HEK293 (cell line): ENCODE data around the gene PINLYP.

Source experiments
- BCL11B ChIP-seq: fragments of 450-650 bp; formaldehyde crosslinking; IDR thresholded peaks from 2 replicates; pipeline ENCODE4 v1.5.1; 2016; ENCODE audit warnings: low read depth, missing biosample characterization, missing genetic modification characterization
- GFI1B ChIP-seq: fragments of 450-650 bp; formaldehyde crosslinking; IDR thresholded peaks from 2 replicates; pipeline ENCODE4 v1.5.1; 2016; ENCODE audit warnings: missing biosample characterization, missing genetic modification characterization
- IKZF3 ChIP-seq: fragments of 450-650 bp; IDR thresholded peaks from 2 replicates; pipeline ENCODE4 v1.5.0; 2018; ENCODE audit warnings: missing biosample characterization, mild to moderate bottlenecking, missing genetic modification characterization, moderate library complexity
- WT1 ChIP-seq: fragments of 450-650 bp; formaldehyde crosslinking; IDR thresholded peaks from 2 replicates; pipeline ENCODE4 v1.5.1; 2016; ENCODE audit warnings: missing biosample characterization, missing genetic modification characterization
- ZBTB7A ChIP-seq: fragments of 450-650 bp; formaldehyde crosslinking; IDR thresholded peaks from 2 replicates; pipeline ENCODE4 v1.5.1; 2016; ENCODE audit warnings: low read depth, missing biosample characterization, missing genetic modification characterization
- ZFP3 ChIP-seq: fragments of 450-650 bp; formaldehyde crosslinking; IDR thresholded peaks from 2 replicates; pipeline ENCODE4 v1.5.1; 2016; ENCODE audit warnings: low read depth, missing biosample characterization, missing genetic modification characterization
- ZNF10 ChIP-seq: fragments of 450-650 bp; formaldehyde crosslinking; IDR thresholded peaks from 2 replicates; pipeline ENCODE4 v1.5.1; 2017; ENCODE audit warnings: missing biosample characterization, missing genetic modification characterization
- ZNF112 ChIP-seq: fragments of 450-650 bp; formaldehyde crosslinking; IDR thresholded peaks from 2 replicates; pipeline ENCODE4 v1.5.0; 2017; ENCODE audit warnings: missing biosample characterization, missing genetic modification characterization
- ZNF239 ChIP-seq: fragments of 450-650 bp; formaldehyde crosslinking; IDR thresholded peaks from 2 replicates; pipeline ENCODE4 v1.5.1; 2016; ENCODE audit warnings: missing biosample characterization, missing genetic modification characterization
- ZNF24 ChIP-seq: fragments of 450-650 bp; formaldehyde crosslinking; IDR thresholded peaks from 2 replicates; pipeline ENCODE4 v1.5.1; 2016; ENCODE audit warnings: missing biosample characterization, missing genetic modification characterization
- ZNF404 ChIP-seq: fragments of 450-650 bp; formaldehyde crosslinking; IDR thresholded peaks from 2 replicates; pipeline ENCODE4 v1.5.1; 2017; ENCODE audit warnings: missing biosample characterization, missing genetic modification characterization
- ZNF426 ChIP-seq: fragments of 450-650 bp; formaldehyde crosslinking; IDR thresholded peaks from 2 replicates; pipeline ENCODE4 v1.5.1; 2017; ENCODE audit warnings: missing biosample characterization, missing genetic modification characterization, mild to moderate bottlenecking, inconsistent platforms, moderate library complexity
- ZNF548 ChIP-seq: fragments of 450-650 bp; formaldehyde crosslinking; IDR thresholded peaks from 2 replicates; pipeline ENCODE4 v1.5.1; 2016; ENCODE audit warnings: missing biosample characterization, missing genetic modification characterization
- ZNF555 ChIP-seq: fragments of 450-650 bp; formaldehyde crosslinking; conservative IDR thresholded peaks from 2 replicates; pipeline ENCODE4 v1.5.1; 2017; ENCODE audit warnings: missing biosample characterization, mild to moderate bottlenecking, missing genetic modification characterization, inconsistent platforms
- ZNF558 ChIP-seq: fragments of 450-650 bp; formaldehyde crosslinking; IDR thresholded peaks from 2 replicates; pipeline ENCODE4 v1.5.1; 2016; ENCODE audit warnings: missing biosample characterization, missing genetic modification characterization
- ZNF626 ChIP-seq: fragments of 450-650 bp; sonication (Bioruptor Pico); formaldehyde crosslinking; IDR thresholded peaks from 2 replicates; pipeline ENCODE4 v1.5.1; 2018; ENCODE audit warnings: missing biosample characterization, missing genetic modification characterization, inconsistent platforms
- ZNF629 ChIP-seq: fragments of 450-650 bp; formaldehyde crosslinking; IDR thresholded peaks from 2 replicates; pipeline ENCODE4 v1.5.1; 2017; ENCODE audit warnings: missing biosample characterization, missing genetic modification characterization
- ZNF776 ChIP-seq: fragments of 450-650 bp; formaldehyde crosslinking; IDR thresholded peaks from 2 replicates; pipeline ENCODE4 v1.5.0; 2017; ENCODE audit warnings: missing biosample characterization, missing genetic modification characterization, borderline replicate concordance
- TF ChIP-seq, protein P1 (sequence below): fragments of 450-650 bp; formaldehyde crosslinking; IDR thresholded peaks from 2 replicates; pipeline ENCODE4 v1.5.1; 2017; ENCODE audit warnings: missing biosample characterization, mild to moderate bottlenecking, missing genetic modification characterization, moderate library complexity
- TF ChIP-seq, protein P2 (sequence below): fragments of 450-650 bp; formaldehyde crosslinking; IDR thresholded peaks from 2 replicates; pipeline ENCODE4 v1.5.1; 2016; ENCODE audit warnings: missing biosample characterization, missing genetic modification characterization
- TF ChIP-seq, protein P3 (sequence below): fragments of 450-650 bp; formaldehyde crosslinking; IDR thresholded peaks from 2 replicates; pipeline ENCODE4 v1.5.1; 2017; ENCODE audit warnings: missing biosample characterization, missing genetic modification characterization
- TF ChIP-seq, protein P4 (sequence below): fragments of 450-650 bp; formaldehyde crosslinking; IDR thresholded peaks from 2 replicates; pipeline ENCODE4 v1.5.1; 2017; ENCODE audit warnings: missing biosample characterization, missing genetic modification characterization
- TF ChIP-seq, protein P5 (sequence below): IDR thresholded peaks from 2 replicates; pipeline ENCODE4 v1.6.1; 2011; ENCODE audit warnings: mild to moderate bottlenecking, low read depth, low read length, borderline replicate concordance
- TF ChIP-seq, protein P6 (sequence below): fragments of 450-650 bp; formaldehyde crosslinking; IDR thresholded peaks from 2 replicates; pipeline ENCODE4 v1.5.1; 2016; ENCODE audit warnings: missing biosample characterization, missing genetic modification characterization
- TF ChIP-seq, protein P7 (sequence below): fragments of 450-650 bp; formaldehyde crosslinking; conservative IDR thresholded peaks from 2 replicates; pipeline ENCODE4 v1.5.1; 2016; ENCODE audit warnings: low read depth, missing biosample characterization, missing genetic modification characterization

Gene PINLYP

DNA sequence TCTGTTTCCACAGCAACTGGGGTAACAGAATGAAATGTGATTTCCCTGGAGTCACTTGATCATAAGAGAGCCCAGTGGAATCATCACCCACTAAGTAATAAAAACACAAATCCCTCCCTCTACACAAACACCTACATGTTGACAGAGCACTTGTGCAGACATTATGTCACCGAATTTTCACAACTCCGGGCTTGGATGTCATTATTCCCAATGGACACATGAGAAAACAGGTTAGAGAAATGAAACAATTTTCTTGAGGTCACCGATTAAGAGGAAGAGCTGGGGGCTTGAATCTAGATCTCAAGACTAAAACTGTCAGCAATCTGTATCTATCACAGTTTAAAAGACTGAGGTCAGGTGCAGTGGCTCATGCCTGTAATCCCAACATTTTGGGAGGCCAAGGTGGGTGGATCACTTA lies 3.4 kb upstream of the PINLYP start (continued):
- TF ChIP-seq ZNF555 (tag by site-specific recombination) (no peak), ZNF404 (tag by site-specific recombination) (no peak), ZNF24 (peak; percentile 94), ZBTB7A (no peak), ZNF629 (tag by site-specific recombination) (peak; percentile 97), ZNF239 (no peak; the same call in 1 of the 2 replicates), ZNF548 (tag by site-specific recombination) (no peak), ZNF776 (tag by site-specific recombination) (no peak), BCL11B (no peak), ZNF626 (tag by site-specific recombination) (no peak), ZNF426 (tag by site-specific recombination) (no peak), IKZF3 (tag by site-specific recombination) (peak; percentile 88; the same call in 1 of the 2 replicates), ZNF112 (tag by site-specific recombination) (no peak), ZFP3 (tag by site-specific recombination) (no peak), ZNF558 (tag by site-specific recombination) (peak; percentile 67; the same call in 1 of the 2 replicates), GFI1B (tag by site-specific recombination) (peak; percentile 95), WT1 (tag by site-specific recombination) (peak; percentile 98), ZNF10 (tag by site-specific recombination) (peak; percentile 69)
- TF ChIP-seq, protein P1, sequence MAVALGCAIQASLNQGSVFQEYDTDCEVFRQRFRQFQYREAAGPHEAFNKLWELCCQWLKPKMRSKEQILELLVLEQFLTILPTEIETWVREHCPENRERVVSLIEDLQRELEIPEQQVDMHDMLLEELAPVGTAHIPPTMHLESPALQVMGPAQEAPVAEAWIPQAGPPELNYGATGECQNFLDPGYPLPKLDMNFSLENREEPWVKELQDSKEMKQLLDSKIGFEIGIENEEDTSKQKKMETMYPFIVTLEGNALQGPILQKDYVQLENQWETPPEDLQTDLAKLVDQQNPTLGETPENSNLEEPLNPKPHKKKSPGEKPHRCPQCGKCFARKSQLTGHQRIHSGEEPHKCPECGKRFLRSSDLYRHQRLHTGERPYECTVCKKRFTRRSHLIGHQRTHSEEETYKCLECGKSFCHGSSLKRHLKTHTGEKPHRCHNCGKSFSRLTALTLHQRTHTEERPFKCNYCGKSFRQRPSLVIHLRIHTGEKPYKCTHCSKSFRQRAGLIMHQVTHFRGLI (tag by site-specific recombination), result peak; percentile 60; the same call in 1 of the 2 replicates
- TF ChIP-seq, protein P2, sequence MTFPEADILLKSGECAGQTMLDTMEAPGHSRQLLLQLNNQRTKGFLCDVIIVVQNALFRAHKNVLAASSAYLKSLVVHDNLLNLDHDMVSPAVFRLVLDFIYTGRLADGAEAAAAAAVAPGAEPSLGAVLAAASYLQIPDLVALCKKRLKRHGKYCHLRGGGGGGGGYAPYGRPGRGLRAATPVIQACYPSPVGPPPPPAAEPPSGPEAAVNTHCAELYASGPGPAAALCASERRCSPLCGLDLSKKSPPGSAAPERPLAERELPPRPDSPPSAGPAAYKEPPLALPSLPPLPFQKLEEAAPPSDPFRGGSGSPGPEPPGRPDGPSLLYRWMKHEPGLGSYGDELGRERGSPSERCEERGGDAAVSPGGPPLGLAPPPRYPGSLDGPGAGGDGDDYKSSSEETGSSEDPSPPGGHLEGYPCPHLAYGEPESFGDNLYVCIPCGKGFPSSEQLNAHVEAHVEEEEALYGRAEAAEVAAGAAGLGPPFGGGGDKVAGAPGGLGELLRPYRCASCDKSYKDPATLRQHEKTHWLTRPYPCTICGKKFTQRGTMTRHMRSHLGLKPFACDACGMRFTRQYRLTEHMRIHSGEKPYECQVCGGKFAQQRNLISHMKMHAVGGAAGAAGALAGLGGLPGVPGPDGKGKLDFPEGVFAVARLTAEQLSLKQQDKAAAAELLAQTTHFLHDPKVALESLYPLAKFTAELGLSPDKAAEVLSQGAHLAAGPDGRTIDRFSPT (tag by site-specific recombination), result peak; percentile 92; the same call in 1 of the 2 replicates
- TF ChIP-seq, protein P3, sequence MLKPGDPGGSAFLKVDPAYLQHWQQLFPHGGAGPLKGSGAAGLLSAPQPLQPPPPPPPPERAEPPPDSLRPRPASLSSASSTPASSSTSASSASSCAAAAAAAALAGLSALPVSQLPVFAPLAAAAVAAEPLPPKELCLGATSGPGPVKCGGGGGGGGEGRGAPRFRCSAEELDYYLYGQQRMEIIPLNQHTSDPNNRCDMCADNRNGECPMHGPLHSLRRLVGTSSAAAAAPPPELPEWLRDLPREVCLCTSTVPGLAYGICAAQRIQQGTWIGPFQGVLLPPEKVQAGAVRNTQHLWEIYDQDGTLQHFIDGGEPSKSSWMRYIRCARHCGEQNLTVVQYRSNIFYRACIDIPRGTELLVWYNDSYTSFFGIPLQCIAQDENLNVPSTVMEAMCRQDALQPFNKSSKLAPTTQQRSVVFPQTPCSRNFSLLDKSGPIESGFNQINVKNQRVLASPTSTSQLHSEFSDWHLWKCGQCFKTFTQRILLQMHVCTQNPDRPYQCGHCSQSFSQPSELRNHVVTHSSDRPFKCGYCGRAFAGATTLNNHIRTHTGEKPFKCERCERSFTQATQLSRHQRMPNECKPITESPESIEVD (tag by site-specific recombination), result peak; percentile 99
- TF ChIP-seq, protein P4, sequence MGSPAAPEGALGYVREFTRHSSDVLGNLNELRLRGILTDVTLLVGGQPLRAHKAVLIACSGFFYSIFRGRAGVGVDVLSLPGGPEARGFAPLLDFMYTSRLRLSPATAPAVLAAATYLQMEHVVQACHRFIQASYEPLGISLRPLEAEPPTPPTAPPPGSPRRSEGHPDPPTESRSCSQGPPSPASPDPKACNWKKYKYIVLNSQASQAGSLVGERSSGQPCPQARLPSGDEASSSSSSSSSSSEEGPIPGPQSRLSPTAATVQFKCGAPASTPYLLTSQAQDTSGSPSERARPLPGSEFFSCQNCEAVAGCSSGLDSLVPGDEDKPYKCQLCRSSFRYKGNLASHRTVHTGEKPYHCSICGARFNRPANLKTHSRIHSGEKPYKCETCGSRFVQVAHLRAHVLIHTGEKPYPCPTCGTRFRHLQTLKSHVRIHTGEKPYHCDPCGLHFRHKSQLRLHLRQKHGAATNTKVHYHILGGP (tag by site-specific recombination), result no peak; the same call in 1 of the 2 replicates
- TF ChIP-seq, protein P5, sequence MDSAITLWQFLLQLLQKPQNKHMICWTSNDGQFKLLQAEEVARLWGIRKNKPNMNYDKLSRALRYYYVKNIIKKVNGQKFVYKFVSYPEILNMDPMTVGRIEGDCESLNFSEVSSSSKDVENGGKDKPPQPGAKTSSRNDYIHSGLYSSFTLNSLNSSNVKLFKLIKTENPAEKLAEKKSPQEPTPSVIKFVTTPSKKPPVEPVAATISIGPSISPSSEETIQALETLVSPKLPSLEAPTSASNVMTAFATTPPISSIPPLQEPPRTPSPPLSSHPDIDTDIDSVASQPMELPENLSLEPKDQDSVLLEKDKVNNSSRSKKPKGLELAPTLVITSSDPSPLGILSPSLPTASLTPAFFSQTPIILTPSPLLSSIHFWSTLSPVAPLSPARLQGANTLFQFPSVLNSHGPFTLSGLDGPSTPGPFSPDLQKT, result no peak
- TF ChIP-seq, protein P6, sequence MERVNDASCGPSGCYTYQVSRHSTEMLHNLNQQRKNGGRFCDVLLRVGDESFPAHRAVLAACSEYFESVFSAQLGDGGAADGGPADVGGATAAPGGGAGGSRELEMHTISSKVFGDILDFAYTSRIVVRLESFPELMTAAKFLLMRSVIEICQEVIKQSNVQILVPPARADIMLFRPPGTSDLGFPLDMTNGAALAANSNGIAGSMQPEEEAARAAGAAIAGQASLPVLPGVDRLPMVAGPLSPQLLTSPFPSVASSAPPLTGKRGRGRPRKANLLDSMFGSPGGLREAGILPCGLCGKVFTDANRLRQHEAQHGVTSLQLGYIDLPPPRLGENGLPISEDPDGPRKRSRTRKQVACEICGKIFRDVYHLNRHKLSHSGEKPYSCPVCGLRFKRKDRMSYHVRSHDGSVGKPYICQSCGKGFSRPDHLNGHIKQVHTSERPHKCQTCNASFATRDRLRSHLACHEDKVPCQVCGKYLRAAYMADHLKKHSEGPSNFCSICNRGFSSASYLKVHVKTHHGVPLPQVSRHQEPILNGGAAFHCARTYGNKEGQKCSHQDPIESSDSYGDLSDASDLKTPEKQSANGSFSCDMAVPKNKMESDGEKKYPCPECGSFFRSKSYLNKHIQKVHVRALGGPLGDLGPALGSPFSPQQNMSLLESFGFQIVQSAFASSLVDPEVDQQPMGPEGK (tag by site-specific recombination), result peak; percentile 93
- TF ChIP-seq, protein P7, sequence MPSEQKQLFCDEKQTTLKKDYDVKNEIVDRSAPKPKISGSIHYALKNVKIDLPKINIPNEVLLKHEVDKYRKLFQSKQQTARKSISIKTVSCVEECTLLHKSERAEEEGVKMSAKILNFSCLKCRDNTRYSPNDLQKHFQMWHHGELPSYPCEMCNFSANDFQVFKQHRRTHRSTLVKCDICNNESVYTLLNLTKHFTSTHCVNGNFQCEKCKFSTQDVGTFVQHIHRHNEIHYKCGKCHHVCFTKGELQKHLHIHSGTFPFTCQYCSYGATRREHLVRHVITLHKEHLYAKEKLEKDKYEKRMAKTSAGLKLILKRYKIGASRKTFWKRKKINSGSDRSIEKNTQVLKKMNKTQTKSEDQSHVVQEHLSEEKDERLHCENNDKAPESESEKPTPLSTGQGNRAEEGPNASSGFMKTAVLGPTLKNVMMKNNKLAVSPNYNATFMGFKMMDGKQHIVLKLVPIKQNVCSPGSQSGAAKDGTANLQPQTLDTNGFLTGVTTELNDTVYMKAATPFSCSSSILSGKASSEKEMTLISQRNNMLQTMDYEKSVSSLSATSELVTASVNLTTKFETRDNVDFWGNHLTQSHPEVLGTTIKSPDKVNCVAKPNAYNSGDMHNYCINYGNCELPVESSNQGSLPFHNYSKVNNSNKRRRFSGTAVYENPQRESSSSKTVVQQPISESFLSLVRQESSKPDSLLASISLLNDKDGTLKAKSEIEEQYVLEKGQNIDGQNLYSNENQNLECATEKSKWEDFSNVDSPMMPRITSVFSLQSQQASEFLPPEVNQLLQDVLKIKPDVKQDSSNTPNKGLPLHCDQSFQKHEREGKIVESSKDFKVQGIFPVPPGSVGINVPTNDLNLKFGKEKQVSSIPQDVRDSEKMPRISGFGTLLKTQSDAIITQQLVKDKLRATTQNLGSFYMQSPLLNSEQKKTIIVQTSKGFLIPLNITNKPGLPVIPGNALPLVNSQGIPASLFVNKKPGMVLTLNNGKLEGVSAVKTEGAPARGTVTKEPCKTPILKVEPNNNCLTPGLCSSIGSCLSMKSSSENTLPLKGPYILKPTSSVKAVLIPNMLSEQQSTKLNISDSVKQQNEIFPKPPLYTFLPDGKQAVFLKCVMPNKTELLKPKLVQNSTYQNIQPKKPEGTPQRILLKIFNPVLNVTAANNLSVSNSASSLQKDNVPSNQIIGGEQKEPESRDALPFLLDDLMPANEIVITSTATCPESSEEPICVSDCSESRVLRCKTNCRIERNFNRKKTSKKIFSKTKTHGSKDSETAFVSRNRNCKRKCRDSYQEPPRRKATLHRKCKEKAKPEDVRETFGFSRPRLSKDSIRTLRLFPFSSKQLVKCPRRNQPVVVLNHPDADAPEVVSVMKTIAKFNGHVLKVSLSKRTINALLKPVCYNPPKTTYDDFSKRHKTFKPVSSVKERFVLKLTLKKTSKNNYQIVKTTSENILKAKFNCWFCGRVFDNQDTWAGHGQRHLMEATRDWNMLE (tag by site-specific recombination), result 0 out of 2 replicates have a peak, but pooled peaks have one; percentile 40
